CD4-positive, alpha-beta T cell treated with Interleukin-17A for 4 hours (primary cell): ENCODE measurements around the gene BRK1.
"Not testable (repeated sequence)": the region's sequence is repeated elsewhere in the genome, so short reads cannot be mapped to it uniquely, and the experiment has no call there.

ENCODE experiments used
- DNase-seq: peaks from one replicate; pipeline ENCODE4 v3.0.0-alpha.2; 2020; ENCODE audit warnings: mixed read lengths

BRK1 gene

DNA sequence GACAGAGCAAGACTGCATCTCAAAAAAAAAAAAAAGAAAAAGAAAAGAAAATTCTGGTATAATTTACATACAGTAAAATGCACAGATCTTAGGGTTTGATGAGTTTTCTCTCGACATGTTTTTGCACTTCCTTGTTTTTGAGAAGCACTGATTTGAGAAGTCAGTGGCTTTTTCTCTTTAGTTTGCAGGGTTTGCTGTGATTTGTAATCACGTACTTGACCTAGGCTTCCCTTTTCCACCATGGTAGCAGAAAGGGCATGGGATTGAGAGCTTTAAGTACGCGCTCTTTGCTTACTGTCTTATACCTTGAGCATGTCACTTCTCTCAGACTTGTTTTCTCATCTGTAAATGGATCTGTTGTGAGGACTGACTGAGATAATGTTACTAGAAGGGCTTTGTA, 30.2 kb downstream of the BRK1 start:
- DNase-seq: no peak

DNA sequence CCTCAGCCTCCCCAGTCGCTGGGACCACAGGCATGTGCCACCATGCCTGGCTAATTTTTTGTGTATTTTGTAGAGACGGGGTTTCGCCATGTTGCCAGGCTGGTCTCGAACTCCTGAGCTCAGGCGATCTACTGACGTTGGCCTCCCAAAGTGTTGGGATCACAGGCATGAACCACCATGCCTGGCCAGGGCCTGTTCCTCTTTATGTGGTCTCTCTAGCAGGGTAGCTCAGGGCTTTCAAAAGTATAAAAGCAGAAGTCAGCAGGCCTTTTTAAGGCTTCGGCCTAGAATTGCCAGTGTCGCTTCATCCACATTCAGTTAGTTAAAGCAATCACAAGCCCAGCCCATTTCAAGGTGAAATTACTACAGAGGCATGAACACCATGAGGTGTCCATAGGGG, 33.8 kb downstream of the BRK1 start:
- DNase-seq: no peak

DNA sequence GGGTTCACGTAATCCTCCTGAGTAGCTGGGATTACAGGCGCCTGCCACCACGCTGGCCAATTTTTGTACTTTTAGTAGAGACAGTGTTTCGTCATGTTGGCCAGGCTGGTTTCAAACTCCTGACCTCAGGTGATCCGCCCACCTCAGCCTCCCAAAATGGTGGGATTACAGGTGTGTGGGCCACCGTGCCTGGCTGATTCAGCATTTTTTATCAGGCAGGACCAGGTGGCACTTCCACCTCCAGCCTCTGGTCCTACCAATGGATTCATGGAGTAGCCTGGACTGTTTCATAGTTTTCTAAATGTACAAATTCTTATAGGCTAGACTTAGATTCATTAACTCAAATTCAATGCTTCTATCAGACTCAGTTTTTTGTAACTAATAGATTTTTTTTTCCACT, 35.5 kb downstream of the BRK1 start:
- no peak for DNase-seq

DNA sequence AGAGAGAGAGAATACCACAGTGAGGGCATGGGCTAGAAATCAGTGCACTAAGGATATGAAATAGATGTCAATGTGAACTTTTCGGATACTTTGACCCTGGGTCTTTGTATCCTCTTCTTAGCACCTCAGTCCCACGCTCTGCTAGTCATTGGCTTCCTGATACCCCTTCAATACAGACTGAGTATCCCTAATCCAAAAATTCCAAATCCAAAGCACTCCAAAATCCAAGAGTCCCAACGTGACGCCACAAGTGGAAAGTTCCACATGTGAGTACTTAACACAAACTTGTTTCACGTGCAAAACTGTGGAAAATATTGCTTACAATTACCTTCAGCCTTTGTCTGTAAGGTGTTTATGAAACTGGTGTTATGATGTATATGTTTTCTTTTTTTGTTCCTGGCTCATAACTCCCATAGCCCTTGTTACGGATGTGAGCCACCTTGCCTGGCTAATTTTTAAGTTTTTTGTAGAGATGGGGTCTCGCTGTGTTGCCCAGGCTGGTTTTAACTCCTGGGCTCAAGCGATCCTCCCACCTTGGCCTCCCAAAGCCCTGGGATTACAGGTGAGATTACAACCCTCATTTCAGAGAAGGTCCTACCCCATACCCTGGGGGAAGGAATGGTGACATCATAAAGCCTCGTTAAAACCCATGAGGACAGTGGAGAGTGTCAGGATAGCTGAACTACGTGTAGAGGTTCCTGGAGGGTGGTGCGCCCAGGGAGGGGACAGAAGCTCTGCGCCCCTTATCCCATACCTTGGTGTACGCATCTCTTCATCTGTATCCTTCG, 39.1 kb downstream of the BRK1 start:
- DNase-seq: no peak

DNA sequence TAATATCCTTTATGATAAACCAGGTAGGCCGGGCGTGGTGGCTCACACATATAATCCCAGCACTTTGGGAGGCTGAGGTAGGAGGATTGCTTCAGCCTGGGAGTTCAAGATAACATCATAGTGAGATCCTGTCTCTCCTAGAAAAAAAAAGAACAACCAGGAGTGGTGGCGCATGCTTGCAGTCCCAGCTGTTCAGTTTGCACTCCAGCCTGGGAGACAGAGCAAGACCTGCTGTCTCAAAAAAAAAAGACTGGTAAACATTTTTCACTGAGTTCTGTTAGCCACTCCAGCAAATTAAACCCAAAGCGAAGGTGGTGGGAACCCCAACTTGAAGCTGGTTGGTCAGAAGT, 39.6 kb downstream of the BRK1 start:
- no peak for DNase-seq

DNA sequence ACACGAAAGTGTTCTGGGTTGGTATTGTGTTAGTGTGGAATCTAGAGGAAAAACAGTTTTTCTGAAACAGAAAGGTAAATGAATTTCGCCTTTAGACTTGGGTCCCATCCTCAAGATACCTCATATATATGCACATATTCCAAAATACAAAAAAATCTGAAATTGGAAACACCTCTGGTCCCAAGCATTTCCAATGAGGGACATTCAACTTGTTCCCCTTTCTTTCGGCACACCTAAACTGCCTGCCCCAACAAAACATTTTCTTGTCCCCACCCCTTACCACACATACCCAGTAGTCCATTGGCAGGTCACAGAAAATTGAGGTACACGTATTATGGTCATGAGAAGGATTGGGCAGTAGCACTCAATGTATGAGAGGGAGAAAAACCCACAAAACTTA, 40.2 kb downstream of the BRK1 start:
- no peak for DNase-seq

DNA sequence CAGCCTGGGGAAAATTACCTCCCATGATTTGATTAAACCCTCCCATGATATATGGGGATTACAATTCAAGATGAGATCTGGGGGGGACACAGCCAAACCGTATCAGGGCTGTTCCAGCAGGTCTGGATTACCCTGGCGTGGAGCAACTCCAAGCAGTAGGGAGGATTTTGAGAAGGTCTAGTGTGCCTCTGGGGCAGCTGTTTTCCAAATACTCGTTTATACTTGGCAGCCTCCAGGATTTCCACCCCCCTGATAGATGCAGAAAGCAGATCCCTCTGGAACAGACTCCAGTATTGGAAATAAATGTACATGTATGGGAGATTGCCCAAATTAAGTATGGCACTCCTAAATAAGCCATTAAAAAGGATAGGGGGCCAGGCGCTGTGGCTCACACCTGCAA, 41.6 kb downstream of the BRK1 start:
- DNase-seq: no peak

DNA sequence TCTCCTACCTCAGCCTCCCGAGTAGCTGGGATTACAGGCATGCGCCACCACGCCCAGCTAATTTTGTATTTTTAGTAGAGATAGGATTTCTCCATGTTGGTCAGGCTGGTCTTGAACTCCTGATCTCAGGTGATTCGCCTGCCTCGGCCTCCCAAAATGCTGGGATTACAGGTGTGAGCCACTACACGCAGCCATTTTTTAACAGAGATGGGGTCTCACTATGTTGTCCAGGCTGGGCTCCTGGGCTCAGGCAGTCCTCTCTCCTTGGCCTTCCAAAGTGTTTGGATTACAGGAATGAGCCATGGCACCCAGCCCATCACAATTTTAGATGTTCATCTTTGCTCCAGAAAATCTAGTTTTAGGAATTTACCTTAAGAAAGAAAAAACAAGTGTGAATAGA, 43.1 kb downstream of the BRK1 start:
- not testable (repeated sequence) for DNase-seq

DNA sequence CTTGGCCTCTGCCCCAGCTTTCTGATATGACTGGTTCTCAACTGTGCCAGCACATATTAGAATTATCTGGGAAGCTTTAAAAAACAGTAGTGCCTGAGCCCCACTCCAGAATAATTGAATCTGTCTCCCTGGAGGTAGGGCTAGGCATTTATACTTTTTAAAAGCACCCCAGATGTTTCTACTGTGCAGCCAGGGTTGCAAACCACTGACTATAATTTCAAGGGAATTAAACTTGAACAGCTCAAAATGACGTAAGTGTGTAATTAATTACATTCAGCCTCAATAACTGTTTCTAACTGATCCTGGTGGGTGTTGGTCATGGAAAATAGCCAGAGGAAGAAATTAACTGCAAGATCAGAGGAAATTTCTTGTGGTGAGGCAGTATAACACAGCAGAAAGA, 44.9 kb downstream of the BRK1 start:
- DNase-seq: no peak

DNA sequence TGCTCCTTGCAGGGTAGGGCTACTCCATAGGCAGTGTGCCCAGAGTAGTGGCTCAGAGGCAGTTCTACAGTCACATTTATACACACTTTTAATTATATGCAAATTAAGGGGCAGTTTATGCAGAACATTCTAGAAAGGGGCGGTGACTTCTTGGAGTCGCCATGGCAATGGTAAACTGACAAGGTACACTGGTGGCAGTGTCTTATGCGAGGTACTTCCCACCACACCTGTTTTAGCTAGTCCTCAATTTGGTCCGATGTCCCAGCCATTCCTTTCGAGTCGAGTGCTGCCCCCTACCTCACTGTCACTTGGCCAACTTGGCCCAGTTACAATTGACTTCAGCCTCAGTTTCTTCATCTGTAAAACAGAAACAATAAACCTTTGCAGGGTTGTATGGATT, 45.5 kb downstream of the BRK1 start:
- DNase-seq: no peak

DNA sequence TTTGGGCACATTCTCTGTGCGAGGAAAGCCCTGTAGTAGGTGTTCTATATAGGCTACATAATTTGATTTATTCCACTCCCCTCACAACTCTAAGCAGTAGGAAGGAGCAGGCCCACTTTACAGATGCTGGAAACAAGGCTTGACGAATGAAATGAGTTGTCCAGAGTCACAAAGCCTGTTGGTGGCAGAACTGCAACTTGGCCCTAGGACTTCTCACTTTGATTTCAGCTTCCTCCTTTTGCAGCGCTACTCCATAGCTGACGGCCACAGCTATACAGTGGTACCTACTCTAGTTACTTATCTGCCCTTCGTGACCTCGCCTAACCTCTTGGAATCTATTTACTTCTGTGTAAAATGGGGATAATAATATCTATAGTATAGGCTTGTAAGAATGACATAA, 46.7 kb downstream of the BRK1 start:
- no peak for DNase-seq

DNA sequence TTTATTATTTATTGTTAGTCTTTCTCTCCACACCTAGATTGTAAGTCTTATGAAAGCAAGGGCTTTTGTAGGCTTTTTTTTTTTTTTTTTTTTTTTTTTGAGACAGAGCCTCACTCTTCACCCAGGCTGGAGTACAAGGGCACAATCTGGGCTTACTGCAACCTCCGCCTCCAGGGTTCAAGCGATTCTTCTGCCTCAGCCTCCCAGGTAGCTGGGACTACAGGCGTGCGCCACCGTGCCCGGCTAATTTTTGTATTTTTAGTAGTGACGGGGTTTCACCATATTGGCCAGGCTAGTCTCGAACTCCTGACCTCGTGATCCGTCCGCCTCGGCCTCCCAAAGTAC, 48.7 kb downstream of the BRK1 start:
- DNase-seq: not testable (repeated sequence)

DNA sequence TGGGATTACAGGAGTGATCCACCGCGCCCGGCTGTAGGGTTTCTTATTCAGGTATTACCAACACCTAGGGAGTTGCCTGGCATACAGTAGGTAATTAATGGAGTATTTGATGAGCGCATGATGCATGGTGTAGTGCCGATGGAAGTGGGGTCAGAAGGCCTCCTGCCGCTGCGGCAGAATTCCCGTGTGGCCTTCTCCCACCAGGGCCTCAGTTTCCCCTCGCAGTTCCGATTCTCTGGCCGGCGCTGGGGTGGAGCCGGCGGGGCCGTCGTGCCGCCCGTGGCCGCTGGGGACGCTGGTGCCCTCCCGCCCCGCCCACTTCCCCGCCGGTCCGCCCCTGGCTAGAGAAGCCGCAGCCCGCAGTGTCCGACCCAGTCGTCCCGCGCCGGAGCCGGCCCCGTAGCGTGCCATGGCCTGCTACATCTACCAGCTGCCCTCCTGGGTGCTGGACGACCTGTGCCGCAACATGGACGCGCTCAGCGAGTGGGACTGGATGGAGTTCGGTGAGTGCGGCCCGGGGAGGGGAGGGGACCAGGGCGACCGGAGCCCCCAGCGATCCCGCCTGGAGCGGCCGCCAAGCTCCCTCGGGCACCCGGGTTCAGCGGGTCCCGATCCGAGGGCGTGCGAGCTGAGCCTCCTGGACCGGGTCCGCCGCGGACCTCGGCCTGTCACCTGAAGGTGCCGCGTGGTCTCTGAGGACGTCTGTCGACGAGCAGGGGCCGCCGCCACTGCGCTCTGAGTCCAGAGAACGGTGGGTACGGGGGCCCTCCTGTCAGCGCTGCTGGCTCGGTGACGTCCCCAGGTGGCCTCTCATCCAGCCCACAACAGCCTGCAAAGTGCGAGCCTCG, 49.3 kb downstream of the BRK1 start, which contains the start of gene IRAK2:
Gene IRAK2 (plus strand): TSS at position 374 of the 848 bp plus-strand sequence. CDS start 36 bp downstream, at position 410.
- peak; percentile 75 for DNase-seq

DNA sequence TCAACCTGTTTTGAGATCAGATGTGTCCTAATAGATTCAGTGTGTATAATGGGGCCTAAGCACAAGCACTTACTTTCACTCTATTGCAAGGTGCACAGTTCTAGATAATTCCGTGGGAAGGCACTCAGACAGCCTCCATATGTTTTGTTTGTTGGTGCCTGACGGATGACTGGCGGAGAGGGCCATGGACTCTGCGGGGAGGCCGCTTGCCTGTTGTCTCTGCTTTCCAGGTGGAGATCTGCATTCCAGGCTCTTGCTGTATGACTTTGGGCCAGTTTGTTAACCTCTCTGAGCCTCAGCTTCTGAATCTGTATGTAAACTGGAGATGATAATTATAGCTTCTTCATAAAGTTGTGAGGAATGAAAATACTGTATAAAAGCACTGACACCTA, 50.7 kb downstream of the BRK1 start:
- DNase-seq: no peak

DNA sequence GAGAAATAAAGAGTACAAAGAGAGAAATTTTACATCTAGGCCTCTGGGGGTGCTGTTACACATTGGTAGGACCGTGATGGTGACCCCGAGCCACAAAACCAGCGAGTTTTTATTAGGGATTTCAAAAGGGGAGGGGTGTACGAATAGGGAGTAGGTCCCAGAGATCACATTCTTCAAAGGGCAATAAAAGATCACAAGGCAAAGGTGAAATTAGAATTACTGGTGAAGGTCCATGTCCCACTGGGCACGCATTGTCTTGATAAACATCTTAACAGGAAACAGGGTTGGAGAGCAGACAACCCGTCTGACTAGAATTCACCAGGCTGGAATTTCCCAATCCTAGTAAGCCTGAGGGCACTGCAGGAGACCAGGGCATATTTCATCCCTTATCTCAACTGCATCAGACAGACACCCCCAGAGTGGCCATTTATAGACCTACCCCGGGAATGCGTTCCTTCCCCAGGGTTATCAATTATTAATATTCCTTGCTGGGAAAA, 53.6 kb downstream of the BRK1 start:
- no peak for DNase-seq

DNA sequence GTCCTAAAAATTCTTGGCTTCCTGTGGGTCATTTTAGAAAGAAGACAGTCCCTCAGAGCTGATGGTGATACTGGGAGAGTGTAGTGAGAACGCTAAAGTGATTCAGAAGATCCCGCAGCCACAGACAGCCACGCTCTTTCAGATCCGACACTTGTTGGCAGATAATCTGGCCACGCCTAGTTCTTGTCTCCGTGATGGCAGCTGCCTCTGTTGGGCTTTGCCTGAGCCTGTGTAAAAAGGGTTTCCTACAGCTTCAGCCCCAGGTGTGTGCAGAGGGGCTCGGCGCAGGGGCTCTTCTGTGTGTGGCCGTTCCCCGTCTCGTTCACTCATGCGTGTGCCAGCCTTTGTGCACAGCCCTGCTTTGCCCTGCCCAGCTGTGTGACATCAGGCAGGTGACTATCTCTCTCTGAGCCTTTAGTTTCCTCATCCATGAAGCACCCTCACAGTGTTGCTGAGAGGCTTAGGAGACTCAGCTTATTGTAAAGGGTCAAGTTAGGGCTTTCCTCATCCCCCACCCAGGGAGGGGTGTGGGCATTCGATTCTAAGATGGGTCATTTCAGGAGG, 55.5 kb downstream of the BRK1 start:
- no peak for DNase-seq

DNA sequence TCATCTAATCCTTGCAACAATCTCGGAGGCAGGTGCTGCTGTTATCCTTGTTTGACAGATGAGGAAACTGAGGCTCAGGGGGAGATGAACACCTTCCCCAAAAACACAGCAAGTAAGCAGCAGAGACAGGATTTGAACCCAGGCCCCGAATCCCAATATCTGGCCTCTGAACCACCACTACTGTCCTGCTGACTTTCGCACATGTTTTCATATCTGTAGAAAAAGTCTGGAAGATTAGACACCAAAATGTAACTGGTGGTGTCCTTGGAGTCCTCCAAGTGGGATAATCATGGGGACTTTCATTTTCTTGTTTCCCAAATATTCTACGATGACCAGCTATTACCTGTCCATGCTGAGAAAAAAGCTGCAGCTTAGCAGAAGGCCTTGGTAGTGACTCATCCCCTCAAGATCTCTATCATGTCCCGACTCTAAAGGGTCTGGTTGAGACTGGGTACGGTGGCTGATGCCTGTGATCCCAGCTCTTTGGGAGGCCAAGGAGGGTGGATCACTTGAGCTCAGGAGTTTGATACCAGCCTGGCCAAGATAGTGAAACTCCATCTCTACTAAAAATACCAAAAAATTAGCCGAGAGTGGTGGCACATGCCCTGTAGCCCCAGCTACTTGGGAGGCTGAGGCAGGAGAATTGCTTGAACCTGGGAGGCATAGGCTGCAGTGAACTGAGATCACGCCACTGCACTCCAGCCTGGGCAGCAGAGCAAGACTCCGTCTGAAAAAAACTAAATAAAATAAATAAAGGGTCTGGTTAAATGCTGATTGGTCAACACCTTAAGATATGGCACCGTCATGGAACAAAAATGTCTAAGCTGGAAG, 57.8 kb downstream of the BRK1 start:
- DNase-seq: no peak

DNA sequence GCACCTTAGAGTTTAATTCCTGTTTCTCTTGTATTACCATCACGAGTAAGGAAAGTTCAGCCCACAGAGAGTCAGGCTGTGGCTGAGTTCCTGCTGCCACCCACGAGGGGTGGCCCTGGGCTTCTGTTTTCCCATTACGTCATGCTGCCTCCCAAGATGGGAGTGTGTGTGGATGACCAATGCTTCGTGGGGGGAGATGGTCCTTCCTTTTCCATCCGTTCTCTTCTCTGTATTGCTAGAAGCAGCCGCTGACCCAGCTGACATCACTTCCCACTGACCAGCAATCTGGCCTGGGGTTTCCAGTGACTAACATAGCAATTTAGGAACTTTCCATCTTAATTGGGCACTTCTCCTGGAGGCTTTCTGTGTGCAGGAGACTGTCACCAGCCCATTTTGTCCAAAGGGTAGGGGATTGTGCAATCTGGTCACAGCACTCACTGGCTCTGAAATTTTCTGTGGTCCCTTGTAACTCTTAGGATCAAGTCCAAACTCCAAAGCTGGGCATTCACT, 58.5 kb downstream of the BRK1 start:
- no peak for DNase-seq

DNA sequence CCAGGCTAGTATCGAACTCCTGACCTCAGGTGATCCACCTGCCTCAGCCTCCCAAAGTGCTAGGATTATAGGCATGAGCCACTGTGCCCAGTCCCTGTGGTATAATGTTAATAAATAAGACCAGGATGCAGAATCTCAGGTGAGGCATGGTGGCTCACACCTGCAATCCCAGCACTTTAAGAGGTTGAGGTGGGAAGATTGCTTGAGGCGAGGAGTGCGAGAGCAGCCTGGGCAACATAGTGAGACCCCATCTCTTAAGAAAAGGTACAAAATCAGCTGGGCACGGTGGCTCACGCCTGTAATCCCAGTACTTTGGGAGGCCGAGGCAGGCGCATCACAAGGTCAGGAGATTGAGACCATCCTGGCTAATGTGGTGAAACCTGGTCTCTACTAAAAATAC, 59.9 kb downstream of the BRK1 start:
- DNase-seq: not testable (repeated sequence)

DNA sequence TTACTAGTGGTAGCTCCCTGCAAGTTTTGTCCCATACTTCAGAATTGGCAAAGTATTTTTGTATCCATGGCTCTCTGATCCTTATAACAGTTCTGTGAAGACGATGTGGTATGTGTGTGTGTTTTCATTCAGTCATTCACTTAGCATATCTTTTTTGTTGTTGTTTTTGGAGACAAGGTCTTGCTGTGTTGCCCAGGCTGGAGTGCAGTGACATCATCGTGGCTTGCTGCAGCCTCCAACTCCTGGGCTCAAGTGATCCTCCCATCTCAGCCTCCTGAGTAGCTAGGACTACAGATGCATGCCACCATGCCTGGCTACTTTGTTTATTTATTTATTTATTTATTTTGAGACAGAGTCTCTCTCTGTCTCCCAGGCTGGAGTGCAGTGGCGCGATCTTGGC, 60.7 kb downstream of the BRK1 start:
- DNase-seq: not testable (repeated sequence)
